ENCODE data around the gene MYOCD.
A peak's percentile ranks its signal among the peaks of the same experiment; 100 is the strongest.
"Not testable (repeated sequence)": the region's sequence is repeated elsewhere in the genome, so short reads cannot be mapped to it uniquely, and the experiment has no call there.

The MYOCD gene

DNA sequence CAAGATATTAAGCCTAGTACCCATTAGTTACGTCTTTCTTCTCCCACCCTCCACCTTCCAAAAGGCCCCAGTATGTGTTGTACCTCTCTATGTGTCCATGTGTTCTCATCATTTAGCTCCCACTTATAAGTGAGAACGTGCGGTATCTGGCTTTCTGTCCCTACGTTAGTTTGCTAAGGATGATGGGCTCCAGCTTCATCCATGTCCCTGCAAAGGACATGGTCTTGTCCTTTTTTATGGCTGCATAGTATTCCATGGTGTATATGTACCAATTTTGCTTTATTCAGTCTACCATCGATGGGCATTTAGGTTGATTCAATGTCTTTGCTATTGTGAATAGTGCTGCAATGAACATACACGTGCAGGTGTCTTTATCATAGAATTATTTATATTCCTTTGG, 29.7 kb upstream of the MYOCD start:
- CTCF ChIA-PET = interaction anchor here (0.9 to 1.5 kb wide), 4 partner anchors 31 to 377 kb away, joined by 3 to 5 read pairs (median 4); no protein-coding TSS in a partner anchor
- H3K36me3 ChIP-seq (ENCODE audit: control insufficient read depth in 2 of 2, insufficient read depth in 1 of 2, low read length in 2 of 2); H3K27ac ChIP-seq (ENCODE audit: extremely low read depth, low read depth, low read length); H3K9me3 ChIP-seq (ENCODE audit: control insufficient read depth, insufficient read depth, low read depth, low read length); H3K4me1 ChIP-seq (ENCODE audit: control insufficient read depth, insufficient read depth, low read length); POLR2A ChIA-PET; H3K4me3 ChIP-seq (ENCODE audit: low read depth, low read length): not testable (repeated sequence)
- peak; percentile 92 for TF ChIP-seq ZNF146 (tag by site-specific recombination; IDR thresholded peaks at IDR 0.05)
- TF ChIP-seq, protein P1, sequence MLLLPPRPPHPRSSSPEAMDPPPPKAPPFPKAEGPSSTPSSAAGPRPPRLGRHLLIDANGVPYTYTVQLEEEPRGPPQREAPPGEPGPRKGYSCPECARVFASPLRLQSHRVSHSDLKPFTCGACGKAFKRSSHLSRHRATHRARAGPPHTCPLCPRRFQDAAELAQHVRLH (tag by site-specific recombination; IDR thresholded peaks at IDR 0.05) = 0 out of 2 replicates have a peak, but pooled peaks have one; percentile 25

DNA sequence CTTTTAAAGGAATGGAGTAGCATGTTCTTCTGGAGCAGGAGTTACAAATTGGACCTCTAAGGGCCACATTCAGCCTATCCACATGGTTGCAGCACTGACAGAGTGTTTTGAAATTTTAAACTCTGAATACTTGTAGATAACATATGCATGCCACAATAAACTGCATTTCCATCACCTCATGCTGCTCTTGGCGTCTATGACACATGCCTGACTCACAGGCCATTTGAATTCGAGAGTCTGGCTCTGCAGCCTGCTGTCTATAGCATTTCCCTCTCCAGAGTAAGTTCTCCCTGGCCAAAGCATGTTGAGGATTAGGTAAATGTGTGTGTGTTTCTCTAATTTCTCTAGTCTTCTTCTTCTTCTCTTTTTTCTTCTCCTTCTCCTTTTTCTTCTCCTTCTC, 28.7 kb upstream of the MYOCD start:
- POLR2A ChIA-PET = no interaction called here
- CTCF ChIA-PET = interaction anchor here (0.7 to 1.5 kb wide), 4 partner anchors 9 to 378 kb away, joined by 3 to 5 read pairs (median 4); no protein-coding TSS in a partner anchor

DNA sequence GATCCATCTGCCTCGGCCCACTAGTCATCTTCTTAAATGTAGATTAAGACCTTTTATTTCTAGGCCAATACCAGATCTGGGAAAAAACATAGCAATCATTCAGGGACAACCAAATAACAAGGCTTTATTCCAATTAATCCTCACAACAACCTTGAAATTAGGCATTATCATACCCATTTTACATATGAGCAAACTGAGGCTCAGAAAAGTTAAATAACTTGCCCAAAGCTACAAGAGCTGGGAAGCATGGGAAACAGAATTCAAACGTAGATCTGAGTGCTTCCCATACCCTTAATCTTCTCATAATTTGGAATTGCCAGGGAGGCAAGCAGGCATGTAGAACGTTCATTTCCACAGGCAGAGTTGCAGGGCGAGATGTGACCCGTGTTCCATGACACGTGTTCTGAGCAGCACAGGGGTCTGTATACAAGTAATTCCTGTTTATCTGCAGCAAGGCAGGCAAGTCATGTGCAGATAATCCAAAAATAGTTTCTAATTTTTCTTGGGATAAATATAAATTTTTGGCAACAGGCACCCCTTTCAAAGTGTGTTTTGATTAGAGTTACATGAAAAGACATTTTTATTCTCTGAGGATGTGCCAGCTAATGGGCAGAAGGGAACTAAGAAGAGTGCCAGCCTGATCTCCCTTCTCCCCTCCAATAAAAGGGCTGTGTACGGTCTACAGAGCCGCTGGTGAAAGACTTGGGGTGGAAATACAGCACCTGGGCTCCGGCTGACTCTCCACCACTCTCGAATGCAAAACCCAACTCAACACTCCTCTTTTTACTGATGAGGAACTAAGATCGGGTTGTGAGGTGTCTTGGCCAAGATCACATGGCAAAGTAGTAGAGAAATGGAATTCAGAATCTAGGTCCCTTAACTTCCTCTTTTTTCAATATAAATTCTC, 27.7 kb upstream of the MYOCD start:
- no peaks in the 10 kb centered on the region for H3K9me3 ChIP-seq (ENCODE audit: control insufficient read depth, insufficient read depth, low read depth, low read length)
- H3K4me1 ChIP-seq (ENCODE audit: control insufficient read depth, insufficient read depth, low read length) = peaks cover 4% of the 10 kb centered on the region; the same call in 1 of the 2 replicates
- POLR2A ChIA-PET = no interaction called here
- no peaks in the 10 kb centered on the region for H3K36me3 ChIP-seq (ENCODE audit: control insufficient read depth in 2 of 2, insufficient read depth in 1 of 2, low read length in 2 of 2)
- TF ChIP-seq, protein P2, sequence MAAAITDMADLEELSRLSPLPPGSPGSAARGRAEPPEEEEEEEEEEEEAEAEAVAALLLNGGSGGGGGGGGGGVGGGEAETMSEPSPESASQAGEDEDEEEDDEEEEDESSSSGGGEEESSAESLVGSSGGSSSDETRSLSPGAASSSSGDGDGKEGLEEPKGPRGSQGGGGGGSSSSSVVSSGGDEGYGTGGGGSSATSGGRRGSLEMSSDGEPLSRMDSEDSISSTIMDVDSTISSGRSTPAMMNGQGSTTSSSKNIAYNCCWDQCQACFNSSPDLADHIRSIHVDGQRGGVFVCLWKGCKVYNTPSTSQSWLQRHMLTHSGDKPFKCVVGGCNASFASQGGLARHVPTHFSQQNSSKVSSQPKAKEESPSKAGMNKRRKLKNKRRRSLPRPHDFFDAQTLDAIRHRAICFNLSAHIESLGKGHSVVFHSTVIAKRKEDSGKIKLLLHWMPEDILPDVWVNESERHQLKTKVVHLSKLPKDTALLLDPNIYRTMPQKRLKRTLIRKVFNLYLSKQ (tag by site-specific recombination; IDR thresholded peaks at IDR 0.05; ENCODE audit: borderline replicate concordance) = no peak
- TF ChIP-seq ZNF449 (tag by site-specific recombination; IDR thresholded peaks at IDR 0.05) = no peak
- no peak for TF ChIP-seq KLF10 (tag by site-specific recombination; IDR thresholded peaks at IDR 0.05)
- TF ChIP-seq KLF16 (tag by site-specific recombination; IDR thresholded peaks at IDR 0.05) = no peak
- TF ChIP-seq ZNF473 (tag by site-specific recombination; IDR thresholded peaks at IDR 0.05) = no peak
- TF ChIP-seq, protein P3, sequence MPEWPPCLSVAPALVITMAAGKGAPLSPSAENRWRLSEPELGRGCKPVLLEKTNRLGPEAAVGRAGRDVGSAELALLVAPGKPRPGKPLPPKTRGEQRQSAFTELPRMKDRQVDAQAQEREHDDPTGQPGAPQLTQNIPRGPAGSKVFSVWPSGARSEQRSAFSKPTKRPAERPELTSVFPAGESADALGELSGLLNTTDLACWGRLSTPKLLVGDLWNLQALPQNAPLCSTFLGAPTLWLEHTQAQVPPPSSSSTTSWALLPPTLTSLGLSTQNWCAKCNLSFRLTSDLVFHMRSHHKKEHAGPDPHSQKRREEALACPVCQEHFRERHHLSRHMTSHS (tag by site-specific recombination; IDR thresholded peaks at IDR 0.05) = no peak
- TF ChIP-seq ZNF274 (IDR thresholded peaks at IDR 0.05; ENCODE audit: low read length) = no peak
- TF ChIP-seq ZNF274 (tag by site-specific recombination; IDR thresholded peaks at IDR 0.05; ENCODE audit: borderline replicate concordance) = no peak
- TF ChIP-seq INSM2 (tag by site-specific recombination; IDR thresholded peaks at IDR 0.05) = no peak
- no peak for TF ChIP-seq ZNF366 (tag by site-specific recombination; conservative IDR thresholded peaks at IDR 0.05)
- TF ChIP-seq MZF1 (tag by site-specific recombination; IDR thresholded peaks at IDR 0.05; ENCODE audit: borderline replicate concordance) = no peak
- TF ChIP-seq ZNF112 (tag by site-specific recombination; IDR thresholded peaks at IDR 0.05) = no peak
- CTCF ChIA-PET = interaction anchor here (0.7 to 1.1 kb wide), 2 partner anchors 93 to 97 kb away, joined by 3 to 4 read pairs; no protein-coding TSS in a partner anchor
- H3K4me3 ChIP-seq (ENCODE audit: low read depth, low read length) = no peak overlapping the region
- H3K27ac ChIP-seq (ENCODE audit: extremely low read depth, low read depth, low read length) = no peak overlapping the region

More for the DNA sequence above, 28.7 kb upstream of the MYOCD start:
- Histone ChIP-seq H3K36me3 (ENCODE audit: control insufficient read depth in 2 of 2, insufficient read depth in 1 of 2, low read length in 2 of 2) (no peaks in the 10 kb centered on the region), H3K9me3 (ENCODE audit: control insufficient read depth, insufficient read depth, low read depth, low read length) (no peaks in the 10 kb centered on the region), H3K4me3 (ENCODE audit: low read depth, low read length) (no peak overlapping the region), H3K27ac (ENCODE audit: extremely low read depth, low read depth, low read length) (no peak overlapping the region), H3K4me1 (ENCODE audit: control insufficient read depth, insufficient read depth, low read length) (peaks cover 4% of the 10 kb centered on the region; the same call in 1 of the 2 replicates)
- TF ChIP-seq SETDB1 (IDR thresholded peaks at IDR 0.05; ENCODE audit: insufficient read length, low read length) (no peak), ZBTB21 (tag by site-specific recombination; IDR thresholded peaks at IDR 0.05) (no peak), TRIM28 (IDR thresholded peaks at IDR 0.05; ENCODE audit: borderline replicate concordance, low read length) (no peak), ZNF629 (tag by site-specific recombination; IDR thresholded peaks at IDR 0.05) (peak; percentile 20; the same call in 1 of the 2 replicates), ZNF335 (tag by site-specific recombination; conservative IDR thresholded peaks at IDR 0.05) (peak; percentile 75), ZNF133 (tag by site-specific recombination; IDR thresholded peaks at IDR 0.05) (no peak), PRDM1 (tag by site-specific recombination; IDR thresholded peaks at IDR 0.05) (peak; percentile 49; the same call in 1 of the 2 replicates), ZNF600 (tag by site-specific recombination; IDR thresholded peaks at IDR 0.05) (peak; percentile 32; the same call in 1 of the 2 replicates)
